GM12874 (cell line): ENCODE data around the gene CHD3.

ENCODE experiments used
- CTCF ChIP-seq: IDR thresholded peaks from 2 replicates; pipeline ENCODE4 v1.5.1; 2011; ENCODE audit warnings: low read depth, mild to moderate bottlenecking, control low read depth, low read length, moderate library complexity; ENCODE audit not compliant: insufficient read depth

Gene CHD3

GRCh38 chr17:7888184-7888920, at the start of gene CHD3:
TSS of gene CHD3 (plus strand) at chr17:7888789. CDS start at chr17:7889001, 212 bp downstream.
- TF ChIP-seq CTCF: no peak

DNA sequence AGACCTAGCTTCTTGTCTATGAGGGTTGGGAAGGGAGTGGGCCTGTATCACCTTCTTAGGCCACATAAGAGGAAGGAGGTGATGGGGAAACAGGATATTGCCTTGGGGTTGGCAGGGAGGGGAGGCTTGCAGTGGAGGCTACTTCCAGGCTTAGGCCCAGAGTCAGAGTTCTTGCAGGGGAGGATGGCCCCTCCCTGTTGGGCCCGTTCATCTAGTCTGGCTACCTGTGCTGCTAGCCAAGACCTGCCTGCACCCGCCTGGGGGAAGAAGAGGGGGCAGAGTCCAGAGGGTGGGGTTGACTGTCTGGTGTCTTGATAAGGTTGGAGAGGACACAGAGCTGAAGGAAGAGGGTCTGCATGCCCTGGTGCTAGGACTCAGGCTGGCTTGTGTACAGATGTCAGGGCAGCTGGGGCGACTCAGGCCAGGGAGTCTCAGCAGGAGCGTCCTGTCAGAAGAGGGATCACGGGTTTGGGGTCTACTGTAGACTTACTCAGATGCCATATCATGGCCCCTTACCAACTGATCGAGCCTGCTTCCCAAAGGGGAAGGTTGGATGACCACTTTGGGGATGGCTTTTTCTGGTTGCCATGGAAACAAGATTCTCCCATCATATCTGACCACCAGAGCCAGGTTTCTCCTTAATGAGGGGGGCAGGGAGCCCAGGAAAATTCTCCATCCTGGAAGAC, 49.3 kb upstream of the CHD3 start:
- no peak for TF ChIP-seq CTCF

DNA sequence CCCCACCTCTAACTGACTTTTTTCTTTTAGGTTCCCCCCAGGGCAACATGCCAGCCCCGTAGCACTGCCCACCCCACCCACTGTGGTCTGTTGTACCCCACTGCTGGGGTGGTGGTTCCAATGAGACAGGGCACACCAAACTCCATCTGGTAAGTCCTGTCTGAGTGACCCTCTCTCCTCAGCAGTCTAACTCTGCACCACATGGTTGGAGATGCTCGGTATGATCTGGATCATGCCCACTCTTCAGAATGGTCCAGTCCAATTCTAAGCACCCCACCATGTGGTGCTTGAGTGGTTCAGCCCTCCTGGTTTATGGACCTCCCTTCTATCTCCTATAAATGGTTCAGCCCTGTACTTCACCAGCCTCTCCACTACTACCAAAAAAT, 48.7 kb upstream of the CHD3 start:
- no peak for TF ChIP-seq CTCF

- no peak for TF ChIP-seq CTCF
Measured at GRCh38 chr17:7840441-7840840, 48.1 kb upstream of the CHD3 start.

DNA sequence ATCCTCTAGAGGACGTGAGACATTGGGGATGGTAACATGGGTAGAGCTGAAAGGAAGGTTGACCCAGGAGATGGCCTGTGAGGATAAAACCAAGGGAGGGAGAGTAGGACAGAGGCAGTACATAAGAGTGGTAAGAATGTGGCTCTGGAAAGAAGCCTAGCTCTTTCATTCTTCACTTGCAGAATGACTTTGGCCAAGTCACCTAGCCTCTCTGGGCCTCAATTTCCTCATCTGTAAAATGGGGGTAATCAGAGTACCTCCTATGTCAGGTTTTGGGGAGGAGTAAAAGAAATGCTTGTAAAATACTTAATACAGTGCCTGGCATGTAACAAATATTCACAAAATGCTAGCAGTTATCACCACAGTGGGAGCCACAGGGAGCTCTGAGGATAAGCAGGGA, 47.7 kb upstream of the CHD3 start:
- no peak for TF ChIP-seq CTCF

GRCh38 chr17:7841396-7841914, 47.1 kb upstream of the CHD3 start:
- no peak for TF ChIP-seq CTCF

- TF ChIP-seq CTCF: no peak
Measured at GRCh38 chr17:7841915-7842379, 46.6 kb upstream of the CHD3 start.
